Trophoblast cell (in vitro differentiated cells and primary cell): Measurements from ENCODE around the gene CMYA5.

ENCODE experiments used
- DNase-seq, 2 donors: peaks; one replicate each; pipeline ENCODE4 v3.0.0-alpha.2; 2016
- H2AFZ ChIP-seq: 2 replicates; pipeline ENCODE4 v1.6.1; 2013; ENCODE audit warnings: low read length, moderate library complexity, mild to moderate bottlenecking; ENCODE audit not compliant: insufficient read depth, poor library complexity
- H2AK5ac ChIP-seq: 2 replicates; pipeline ENCODE4 v1.6.1; 2013; ENCODE audit warnings: mild to moderate bottlenecking, low read length
- H2BK120ac ChIP-seq: 2 replicates; pipeline ENCODE4 v1.6.1; 2013; ENCODE audit warnings: low read length, mild to moderate bottlenecking, moderate library complexity; ENCODE audit not compliant: insufficient read depth, poor library complexity
- H2BK12ac ChIP-seq: 2 replicates; pipeline ENCODE4 v1.6.1; 2013; ENCODE audit warnings: mild to moderate bottlenecking, low read length, moderate library complexity
- H2BK5ac ChIP-seq: 2 replicates; pipeline ENCODE4 v1.6.1; 2013; ENCODE audit warnings: low read length, low read depth, moderate library complexity, mild to moderate bottlenecking; ENCODE audit not compliant: poor library complexity
- H3K14ac ChIP-seq: 2 replicates; pipeline ENCODE4 v1.6.1; 2013; ENCODE audit warnings: mild to moderate bottlenecking, low read length
- H3K18ac ChIP-seq: 2 replicates; pipeline ENCODE4 v1.6.1; 2013; ENCODE audit warnings: mild to moderate bottlenecking, low read length
- H3K23ac ChIP-seq: 2 replicates; pipeline ENCODE4 v1.6.1; 2013; ENCODE audit warnings: low read length
- H3K27ac ChIP-seq: 2 replicates; pipeline ENCODE4 v1.5.1; 2013; ENCODE audit warnings: low read depth, mild to moderate bottlenecking, inconsistent platforms, low read length, moderate library complexity
- H3K27me3 ChIP-seq: 2 replicates; pipeline ENCODE4 v1.6.1; 2013; ENCODE audit warnings: inconsistent platforms, mild to moderate bottlenecking, low read length, moderate library complexity; ENCODE audit not compliant: insufficient read depth
- H3K36me3 ChIP-seq, 2 experiments: 1 replicate in 1 of 2; 2 replicates in 1 of 2; pipeline ENCODE4 v1.6.1; 2013; ENCODE audit warnings: low read length in 2 of 2, mild to moderate bottlenecking in 2 of 2, moderate library complexity in 1 of 2; ENCODE audit not compliant: insufficient read depth in 2 of 2, control insufficient read depth in 1 of 2
- H3K4ac ChIP-seq: 2 replicates; pipeline ENCODE4 v1.6.1; 2013; ENCODE audit warnings: low read depth, mild to moderate bottlenecking, low read length, moderate library complexity
- H3K4me1 ChIP-seq, 2 experiments: 1 replicate in 1 of 2; 2 replicates in 1 of 2; pipeline ENCODE4 v1.6.1; 2013; ENCODE audit warnings: low read length in 2 of 2, mild to moderate bottlenecking in 2 of 2, moderate library complexity in 1 of 2; ENCODE audit not compliant: insufficient read depth in 2 of 2, control insufficient read depth in 1 of 2
- H3K4me2 ChIP-seq: 2 replicates; pipeline ENCODE4 v1.6.1; 2013; ENCODE audit warnings: inconsistent platforms, mild to moderate bottlenecking, low read length, moderate library complexity
- H3K4me3 ChIP-seq: 2 replicates; pipeline ENCODE4 v1.5.1; 2013; ENCODE audit warnings: mild to moderate bottlenecking, low read depth, low read length, inconsistent platforms
- H3K79me1 ChIP-seq: one replicate; pipeline ENCODE4 v1.6.1; 2013; ENCODE audit warnings: low read length
- H3K79me2 ChIP-seq: 2 replicates; pipeline ENCODE4 v1.6.1; 2013; ENCODE audit warnings: low read length, mild to moderate bottlenecking; ENCODE audit not compliant: control insufficient read depth, insufficient read depth, poor library complexity
- H3K9ac ChIP-seq: 2 replicates; pipeline ENCODE4 v1.6.1; 2013; ENCODE audit warnings: mild to moderate bottlenecking, low read length
- H3K9me3 ChIP-seq: 2 replicates; pipeline ENCODE4 v1.6.1; 2013; ENCODE audit warnings: low read depth, mild to moderate bottlenecking, control low read depth, inconsistent platforms, low read length; ENCODE audit not compliant: insufficient read depth
- H4K12ac ChIP-seq: 2 replicates; pipeline ENCODE4 v1.6.1; 2013; ENCODE audit warnings: low read depth, mild to moderate bottlenecking, low read length, moderate library complexity
- H4K8ac ChIP-seq: 2 replicates; pipeline ENCODE4 v1.6.1; 2013; ENCODE audit warnings: low read depth, mild to moderate bottlenecking, low read length, moderate library complexity
- H4K91ac ChIP-seq: one replicate; pipeline ENCODE4 v1.6.1; 2013; ENCODE audit warnings: low read depth, mild to moderate bottlenecking, low read length, moderate library complexity
- WGBS: extraction: QIAGEN DNeasy Blood & Tissue Kit; methylation state at CpG from one replicate; pipeline ENCODE4 v1.1.7; 2013; ENCODE audit warnings: missing lambda C conversion rate; ENCODE audit not compliant: insufficient read length, insufficient coverage; ENCODE audit errors: extremely low coverage; 5-methylcytosine and 5-hydroxymethylcytosine counted together

The CMYA5 gene

GRCh38 chr5:79840084-79840990, 150.7 kb downstream of the CMYA5 start:
- Histone ChIP-seq H2BK12ac (no peak overlapping the region), H3K27ac (no peak overlapping the region), H2AK5ac (no peak overlapping the region), H4K91ac (no peak overlapping the region), H3K23ac (no peak overlapping the region), H4K12ac (no peak overlapping the region), H3K4me2 (no peak overlapping the region), H2AFZ (no peak overlapping the region), H3K4ac (no peak overlapping the region), H3K36me3 (no peaks in the 10 kb centered on the region), H3K79me2 (no peaks in the 10 kb centered on the region), H3K4me3 (no peak overlapping the region), H2BK5ac (no peak overlapping the region), H3K9me3 (peaks cover 2% of the 10 kb centered on the region), H3K27me3 (no peaks in the 10 kb centered on the region), H4K8ac (no peak overlapping the region), H3K9ac (no peak overlapping the region), H3K18ac (no peak overlapping the region), H2BK120ac (no peak overlapping the region), H3K79me1 (no peaks in the 10 kb centered on the region), H3K14ac (no peak overlapping the region), H3K4me1 (no peaks in the 10 kb centered on the region)
- WGBS: no CpG with 5 or more reads among the region's 7 CpGs
- DNase-seq: no peak

- Histone ChIP-seq H3K4ac (no peak overlapping the region), H3K4me2 (no peak overlapping the region), H3K27me3 (no peaks in the 10 kb centered on the region), H3K4me3 (no peak overlapping the region), H3K79me2 (no peaks in the 10 kb centered on the region), H3K18ac (no peak overlapping the region), H4K12ac (no peak overlapping the region), H4K8ac (no peak overlapping the region), H4K91ac (no peak overlapping the region), H2AK5ac (no peak overlapping the region), H3K27ac (no peak overlapping the region), H3K36me3 (no peaks in the 10 kb centered on the region), H3K79me1 (no peaks in the 10 kb centered on the region), H2BK5ac (no peak overlapping the region), H3K9me3 (peaks cover 2% of the 10 kb centered on the region), H3K14ac (no peak overlapping the region), H3K9ac (no peak overlapping the region), H2AFZ (no peak overlapping the region), H2BK120ac (no peak overlapping the region), H2BK12ac (no peak overlapping the region), H3K4me1 (no peaks in the 10 kb centered on the region), H3K23ac (no peak overlapping the region)
- DNase-seq: no peak
These were observed 151.5 kb downstream of the CMYA5 start for GRCh38 chr5:79841172-79841571.

GRCh38 chr5:79842006-79842881, 152.6 kb downstream of the CMYA5 start:
- H2BK12ac ChIP-seq: no peak overlapping the region
- H3K4me2 ChIP-seq: no peak overlapping the region
- H3K18ac ChIP-seq: no peak overlapping the region
- H4K91ac ChIP-seq: no peak overlapping the region
- no peak overlapping the region for H2AK5ac ChIP-seq
- H2AFZ ChIP-seq: no peak overlapping the region
- H2BK120ac ChIP-seq: no peak overlapping the region
- no peaks in the 10 kb centered on the region for H3K4me1 ChIP-seq
- no peaks in the 10 kb centered on the region for H3K36me3 ChIP-seq
- no peaks in the 10 kb centered on the region for H3K27me3 ChIP-seq
- no CpG with 5 or more reads among the region's 12 CpGs for WGBS
- no peak overlapping the region for H4K12ac ChIP-seq
- H3K4me3 ChIP-seq: no peak overlapping the region
- H3K4ac ChIP-seq: no peak overlapping the region
- no peak overlapping the region for H4K8ac ChIP-seq
- H3K79me1 ChIP-seq: no peaks in the 10 kb centered on the region
- no peak overlapping the region for H3K23ac ChIP-seq
- no peak overlapping the region for H3K27ac ChIP-seq
- no peak overlapping the region for H3K14ac ChIP-seq
- H3K9me3 ChIP-seq: peaks cover 2% of the 10 kb centered on the region
- H3K9ac ChIP-seq: no peak overlapping the region
- no peak for DNase-seq
- H2BK5ac ChIP-seq: no peak overlapping the region
- H3K79me2 ChIP-seq: no peaks in the 10 kb centered on the region

GRCh38 chr5:79842991-79843390, 153.4 kb downstream of the CMYA5 start:
- Histone ChIP-seq H3K36me3 (no peaks in the 10 kb centered on the region), H4K91ac (no peak overlapping the region), H3K27me3 (no peaks in the 10 kb centered on the region), H2BK120ac (no peak overlapping the region), H3K4me1 (no peaks in the 10 kb centered on the region), H3K9ac (no peak overlapping the region), H3K27ac (no peak overlapping the region), H4K8ac (no peak overlapping the region), H4K12ac (no peak overlapping the region), H3K4me3 (no peak overlapping the region), H3K23ac (no peak overlapping the region), H3K18ac (no peak overlapping the region), H3K79me2 (no peaks in the 10 kb centered on the region), H2BK12ac (no peak overlapping the region), H3K9me3 (peaks cover 2% of the 10 kb centered on the region), H2BK5ac (no peak overlapping the region), H2AFZ (no peak overlapping the region), H2AK5ac (no peak overlapping the region), H3K4ac (no peak overlapping the region), H3K14ac (no peak overlapping the region), H3K4me2 (no peak overlapping the region), H3K79me1 (no peaks in the 10 kb centered on the region)
- no peak for DNase-seq
- no CpG with 5 or more reads among the region's 7 CpGs for WGBS
